Breast epithelium (tissue), 3 donors: ENCODE data around the gene PHRF1.

ENCODE experiments used
- CTCF ChIP-seq, 3 donors: fragments of 450-650 bp; IDR thresholded peaks; one replicate each; pipeline ENCODE4 v1.5.1; 2016 to 2017; ENCODE audit warnings: antibody characterized with exemption in 3 of 3, mild to moderate bottlenecking in 3 of 3, moderate library complexity in 3 of 3
- POLR2A ChIP-seq: fragments of 450-650 bp; IDR thresholded peaks from one replicate; pipeline ENCODE4 v1.6.1; 2016; ENCODE audit warnings: antibody characterized with exemption, mild to moderate bottlenecking, moderate library complexity
- POLR2AphosphoS5 ChIP-seq, 3 donors: sonication (generic); formaldehyde crosslinking; IDR thresholded peaks; one replicate each; pipeline ENCODE4 v1.6.1; 2017; ENCODE audit warnings: antibody characterized with exemption in 3 of 3

- TF ChIP-seq CTCF (IDR thresholded peaks at IDR 0.05) (no peak), POLR2AphosphoS5 (IDR thresholded peaks at IDR 0.05) (peak; percentile 20 to 46 (median 42)), POLR2A (no peak)
Observed at GRCh38 chr11:534396-535209, 41.7 kb upstream of the PHRF1 start.
